Measurements from ENCODE around the gene ZNF735. TPM values are rescaled to one million over a fixed set of nuclear protein-coding genes. Genes with fewer than 3 reads are reported as not detected.

Gene ZNF735
- total RNA-seq, 2 experiments from 2014 or later, result not detected

- H3K36me3 Mint-ChIP-seq (ENCODE audit: low read depth), result peaks cover 10% of the 10 kb centered on the region
- no peak overlapping the region for H3K4me3 Mint-ChIP-seq
Measured at GRCh38 chr7:64266341-64266919, 59.4 kb downstream of the ZNF735 start.

More at GRCh38 chr7:64266341-64266919, 59.4 kb downstream of the ZNF735 start:
- intact Hi-C loops (cut with micrococcal nuclease), result no loop called here
- ATAC-seq (no peak), DNase-seq (no peak)
- H3K27ac Mint-ChIP-seq, result no peak overlapping the region
- no peak for TF ChIP-seq CTCF (IDR thresholded peaks at IDR 0.05)
- POLR2A ChIA-PET, result no interaction called here
- peaks cover 25% of the 10 kb centered on the region for H3K9me3 Mint-ChIP-seq
- H3K4me1 Mint-ChIP-seq (ENCODE audit: low read depth), result no peaks in the 10 kb centered on the region
- CTCF ChIA-PET, result no interaction called here
- no peaks in the 10 kb centered on the region for H3K27me3 Mint-ChIP-seq

Other genes with a start within 250 kb of the ZNF735 start
- not detected for gene ZNF722, start 208.4 kb upstream of the ZNF735 start, total RNA-seq
- gene ZNF727, start 161.8 kb upstream of the ZNF735 start, total RNA-seq, result not detected
- gene ZNF679, start 21.3 kb downstream of the ZNF735 start, total RNA-seq, result not detected
- gene ZNF736, start 106.8 kb downstream of the ZNF735 start, total RNA-seq, result 10 to 100 TPM; 26.3 to 27.2 TPM